GM12801 (cell line): ENCODE data around the gene MAD2L1.

Source experiments
- CTCF ChIP-seq: IDR thresholded peaks from one replicate; pipeline ENCODE4 v1.5.1; 2011; ENCODE audit warnings: control low read depth; ENCODE audit not compliant: insufficient read length; ENCODE audit errors: extremely low read depth

Gene MAD2L1

GRCh38 chr4:120071192-120071795 is 4.6 kb upstream of the MAD2L1 start:
- no peak for TF ChIP-seq CTCF

DNA sequence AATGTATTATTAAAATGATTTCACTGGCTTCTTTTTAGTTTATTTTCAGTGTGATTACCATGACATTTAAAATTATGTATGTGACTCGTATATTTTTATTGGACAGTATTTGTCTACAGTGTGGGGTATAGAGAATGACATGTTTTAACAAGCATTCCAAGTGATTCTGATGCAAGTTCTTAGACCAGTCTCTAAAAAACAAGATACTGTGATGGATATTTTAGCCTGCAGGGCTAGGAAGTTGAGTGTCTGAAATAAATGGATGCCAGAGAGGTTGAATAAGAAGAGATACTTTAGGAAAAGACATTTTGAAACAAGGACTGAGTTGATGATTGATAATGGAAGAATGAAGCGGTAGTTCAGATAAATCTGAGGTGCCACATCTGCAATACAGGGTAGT is 3.5 kb upstream of the MAD2L1 start:
- TF ChIP-seq CTCF, result no peak

GRCh38 chr4:120065974-120066516 is 603 bp downstream of the MAD2L1 start:
- TF ChIP-seq CTCF, result no peak

- no peak for TF ChIP-seq CTCF
Measured at GRCh38 chr4:120064887-120065286, 1.8 kb downstream of the MAD2L1 start.

GRCh38 chr4:120062663-120063195 is 3.9 kb downstream of the MAD2L1 start:
- no peak for TF ChIP-seq CTCF

DNA sequence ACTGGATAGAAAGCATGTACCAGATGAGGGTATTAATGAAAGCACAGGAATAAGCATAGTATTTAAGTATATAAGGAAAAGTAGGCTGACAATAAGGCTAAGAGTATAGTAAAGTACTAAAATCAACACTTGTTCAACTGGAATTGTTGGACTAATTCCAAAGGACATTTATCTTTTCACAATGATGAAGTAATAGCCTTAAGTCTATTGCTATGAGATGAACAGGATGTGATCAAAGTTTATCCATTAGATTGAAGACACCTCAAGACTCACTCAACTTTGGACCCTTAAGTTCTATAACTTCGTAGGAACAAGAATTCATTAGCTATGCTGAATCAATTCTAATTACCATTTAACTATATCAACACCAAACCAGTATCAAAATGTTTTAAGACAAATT is 7.6 kb downstream of the MAD2L1 start:
- TF ChIP-seq CTCF, result no peak

- no peak for TF ChIP-seq CTCF
Measured at GRCh38 chr4:120057416-120057815, 9.2 kb downstream of the MAD2L1 start.

GRCh38 chr4:120056246-120056645 is 10.4 kb downstream of the MAD2L1 start:
- TF ChIP-seq CTCF, result no peak
